Measurements from ENCODE around the gene RAB5IF.

RAB5IF gene

GRCh38 chr20:36574366-36575135, 31.0 kb upstream of the RAB5IF start:
- H2AFZ ChIP-seq (ENCODE audit: low read depth, low read length, severe bottlenecking), result no peak overlapping the region
- peak overlapping the region; percentile 67 for H3K4me2 ChIP-seq (ENCODE audit: low read depth, low read length, poor library complexity, severe bottlenecking)
- H3K9ac ChIP-seq (ENCODE audit: low read length), result peak overlapping the region; percentile 99
- no peaks in the 10 kb centered on the region for H3K9me3 ChIP-seq (ENCODE audit: insufficient read depth, low read length)
- peak overlapping the region; percentile 97 for H3K4me3 ChIP-seq (ENCODE audit: insufficient read depth, low read length, poor library complexity, severe bottlenecking)
- H3K27me3 ChIP-seq (ENCODE audit: low read length), result no peaks in the 10 kb centered on the region
- peak overlapping the region; percentile 75 for H3K27ac ChIP-seq (ENCODE audit: low read depth, low read length)
- 0 out of 2 replicates have a peak, but pooled peaks cover 3% of the 10 kb centered on the region for H4K20me1 ChIP-seq (ENCODE audit: low read depth, low read length)
- no peaks in the 10 kb centered on the region for H3K36me3 ChIP-seq (ENCODE audit: low read length)
- peaks cover 20% of the 10 kb centered on the region for H3F3A ChIP-seq (ENCODE audit: insufficient read depth)
- no peaks in the 10 kb centered on the region for H3K9me2 ChIP-seq (replicated peaks; ENCODE audit: insufficient read depth, low read length)
- no peak for TF ChIP-seq CTCF (IDR thresholded peaks at IDR 0.05; ENCODE audit: insufficient read depth, low read length, poor library complexity, severe bottlenecking)
- TF ChIP-seq EZH2phosphoT487 (conservative IDR thresholded peaks at IDR 0.05; ENCODE audit: low read length), result no peak
- H3K79me2 ChIP-seq (ENCODE audit: insufficient read depth, low read length), result peaks cover 51% of the 10 kb centered on the region

GRCh38 chr20:36576081-36576445, 29.5 kb upstream of the RAB5IF start:
- H3K79me2 ChIP-seq (ENCODE audit: insufficient read depth, low read length), result peaks cover 51% of the 10 kb centered on the region
- TF ChIP-seq CTCF (IDR thresholded peaks at IDR 0.05; ENCODE audit: insufficient read depth, low read length, poor library complexity, severe bottlenecking), result no peak
- TF ChIP-seq EZH2phosphoT487 (conservative IDR thresholded peaks at IDR 0.05; ENCODE audit: low read length), result no peak
- peaks cover 20% of the 10 kb centered on the region for H3F3A ChIP-seq (ENCODE audit: insufficient read depth)
- no peak overlapping the region for H3K9ac ChIP-seq (ENCODE audit: low read length)
- H3K27ac ChIP-seq (ENCODE audit: low read depth, low read length), result no peak overlapping the region
- no peaks in the 10 kb centered on the region for H3K36me3 ChIP-seq (ENCODE audit: low read length)
- no peak overlapping the region for H3K4me2 ChIP-seq (ENCODE audit: low read depth, low read length, poor library complexity, severe bottlenecking)
- H3K4me3 ChIP-seq (ENCODE audit: insufficient read depth, low read length, poor library complexity, severe bottlenecking), result no peak overlapping the region
- H3K9me3 ChIP-seq (ENCODE audit: insufficient read depth, low read length), result no peaks in the 10 kb centered on the region
- H2AFZ ChIP-seq (ENCODE audit: low read depth, low read length, severe bottlenecking), result no peak overlapping the region
- H4K20me1 ChIP-seq (ENCODE audit: low read depth, low read length), result 0 out of 2 replicates have a peak, but pooled peaks cover 3% of the 10 kb centered on the region
- no peaks in the 10 kb centered on the region for H3K9me2 ChIP-seq (replicated peaks; ENCODE audit: insufficient read depth, low read length)
- no peaks in the 10 kb centered on the region for H3K27me3 ChIP-seq (ENCODE audit: low read length)

- Histone ChIP-seq H3K4me3 (ENCODE audit: insufficient read depth, low read length, poor library complexity, severe bottlenecking) (no peak overlapping the region), H3K79me2 (ENCODE audit: insufficient read depth, low read length) (peaks cover 51% of the 10 kb centered on the region), H3K27ac (ENCODE audit: low read depth, low read length) (no peak overlapping the region), H3K4me2 (ENCODE audit: low read depth, low read length, poor library complexity, severe bottlenecking) (no peak overlapping the region), H4K20me1 (ENCODE audit: low read depth, low read length) (0 out of 2 replicates have a peak, but pooled peaks cover 3% of the 10 kb centered on the region), H3K9ac (ENCODE audit: low read length) (no peak overlapping the region), H3K9me3 (ENCODE audit: insufficient read depth, low read length) (no peaks in the 10 kb centered on the region), H3K9me2 (replicated peaks; ENCODE audit: insufficient read depth, low read length) (no peaks in the 10 kb centered on the region), H3K27me3 (ENCODE audit: low read length) (no peaks in the 10 kb centered on the region), H2AFZ (ENCODE audit: low read depth, low read length, severe bottlenecking) (no peak overlapping the region), H3F3A (ENCODE audit: insufficient read depth) (no peaks in the 10 kb centered on the region), H3K36me3 (ENCODE audit: low read length) (0 out of 2 replicates have a peak, but pooled peaks cover 4% of the 10 kb centered on the region)
- no peak for TF ChIP-seq EZH2phosphoT487 (conservative IDR thresholded peaks at IDR 0.05; ENCODE audit: low read length)
- no peak for TF ChIP-seq CTCF (IDR thresholded peaks at IDR 0.05; ENCODE audit: insufficient read depth, low read length, poor library complexity, severe bottlenecking)
These were observed 27.1 kb upstream of the RAB5IF start for GRCh38 chr20:36578356-36579041.
